ENCODE data around the gene CDIP1. TPM values are rescaled to one million over a fixed set of nuclear protein-coding genes. Genes with fewer than 3 reads are reported as not detected.

CDIP1 gene
- total RNA-seq, 2 donors from 2014 or later = 41.8 to 64.4 TPM

DNA sequence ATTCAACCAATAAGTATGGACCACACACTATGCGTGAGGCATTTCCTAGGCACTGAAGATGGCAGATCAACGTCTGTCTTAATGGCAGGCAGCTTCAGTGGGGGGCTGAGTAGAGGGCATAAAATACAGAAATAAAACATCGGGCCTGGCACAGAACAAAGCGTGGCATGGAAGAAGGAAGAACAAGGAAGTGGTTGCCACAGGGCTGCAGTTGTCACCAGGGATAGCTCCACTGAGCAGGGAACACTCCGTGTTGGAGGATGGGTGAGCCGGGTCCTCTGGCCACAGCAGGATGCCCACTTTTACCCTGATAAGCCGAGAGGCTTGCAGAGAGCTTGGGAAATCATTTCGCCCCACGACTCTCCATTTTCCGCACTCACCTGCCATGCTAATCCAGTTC, 6.3 kb downstream of the CDIP1 start:
- H3K27me3 ChIP-seq (ENCODE audit: control insufficient read depth, insufficient read depth, low read length, poor library complexity, severe bottlenecking) = no peaks in the 10 kb centered on the region
- H3K4me3 Mint-ChIP-seq = no peak overlapping the region
- no peaks in the 10 kb centered on the region for H3K27me3 Mint-ChIP-seq (ENCODE audit: insufficient read depth)

DNA sequence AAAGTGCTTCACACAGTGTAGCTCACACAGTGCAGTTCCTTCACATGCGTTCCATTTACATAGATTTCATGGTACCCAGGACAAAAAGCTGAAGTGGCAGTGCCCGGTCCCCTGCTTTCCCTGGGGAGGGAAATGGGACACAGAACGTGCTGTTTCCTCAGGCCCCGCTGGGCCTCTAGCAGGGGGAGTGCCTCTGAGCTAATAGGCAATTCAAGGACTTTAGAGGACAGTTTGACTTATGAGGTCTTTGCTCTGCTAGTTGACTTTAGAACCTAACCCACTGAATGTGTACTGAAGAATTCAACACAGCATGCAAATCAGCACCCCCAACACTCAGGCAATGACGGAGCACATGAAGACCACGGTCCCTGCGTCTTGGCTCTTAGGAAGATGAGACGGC, 6.8 kb downstream of the CDIP1 start:
- Mint-ChIP-seq H3K36me3 (ENCODE audit: low read depth) (peaks cover 26% of the 10 kb centered on the region), H3K4me1 (peaks cover 15% of the 10 kb centered on the region), H3K9me3 (no peaks in the 10 kb centered on the region), H3K27me3 (ENCODE audit: insufficient read depth) (no peaks in the 10 kb centered on the region), H3K4me3 (no peak overlapping the region), H3K27ac (no peak overlapping the region)
- DNase-seq = no peak
- Histone ChIP-seq H3K27me3 (ENCODE audit: control insufficient read depth, insufficient read depth, low read length, poor library complexity, severe bottlenecking) (no peaks in the 10 kb centered on the region), H3K9ac (ENCODE audit: extremely low read depth, low read length, poor library complexity, severe bottlenecking) (no peak overlapping the region), H3K4me3 (ENCODE audit: low read length) (no peak overlapping the region), H3K36me3 (ENCODE audit: control insufficient read depth, insufficient read depth, low read length) (peaks cover 28% of the 10 kb centered on the region), H3K4me1 (ENCODE audit: control insufficient read depth, insufficient read depth, low read length) (no peaks in the 10 kb centered on the region), H3K9me3 (ENCODE audit: control insufficient read depth, low read length) (no peaks in the 10 kb centered on the region), H3K27ac (ENCODE audit: low read depth, low read length) (no peak overlapping the region)
- TF ChIP-seq, protein P1, sequence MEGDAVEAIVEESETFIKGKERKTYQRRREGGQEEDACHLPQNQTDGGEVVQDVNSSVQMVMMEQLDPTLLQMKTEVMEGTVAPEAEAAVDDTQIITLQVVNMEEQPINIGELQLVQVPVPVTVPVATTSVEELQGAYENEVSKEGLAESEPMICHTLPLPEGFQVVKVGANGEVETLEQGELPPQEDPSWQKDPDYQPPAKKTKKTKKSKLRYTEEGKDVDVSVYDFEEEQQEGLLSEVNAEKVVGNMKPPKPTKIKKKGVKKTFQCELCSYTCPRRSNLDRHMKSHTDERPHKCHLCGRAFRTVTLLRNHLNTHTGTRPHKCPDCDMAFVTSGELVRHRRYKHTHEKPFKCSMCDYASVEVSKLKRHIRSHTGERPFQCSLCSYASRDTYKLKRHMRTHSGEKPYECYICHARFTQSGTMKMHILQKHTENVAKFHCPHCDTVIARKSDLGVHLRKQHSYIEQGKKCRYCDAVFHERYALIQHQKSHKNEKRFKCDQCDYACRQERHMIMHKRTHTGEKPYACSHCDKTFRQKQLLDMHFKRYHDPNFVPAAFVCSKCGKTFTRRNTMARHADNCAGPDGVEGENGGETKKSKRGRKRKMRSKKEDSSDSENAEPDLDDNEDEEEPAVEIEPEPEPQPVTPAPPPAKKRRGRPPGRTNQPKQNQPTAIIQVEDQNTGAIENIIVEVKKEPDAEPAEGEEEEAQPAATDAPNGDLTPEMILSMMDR (conservative IDR thresholded peaks at IDR 0.05) = no peak
- 85 to 95% methylated on average over 8 of the region's 8 CpGs for WGBS, 2 experiments (ENCODE audit: insufficient coverage in 1 of 2, insufficient read length in 1 of 2)

More for the DNA sequence above, 6.3 kb downstream of the CDIP1 start:
- Mint-ChIP-seq H3K9me3 (no peaks in the 10 kb centered on the region), H3K36me3 (ENCODE audit: low read depth) (peaks cover 25% of the 10 kb centered on the region), H3K4me1 (peaks cover 19% of the 10 kb centered on the region), H3K27ac (no peak overlapping the region)
- 96 to 98% methylated on average over 9 to 10 of the region's 10 CpGs for WGBS, 2 experiments (ENCODE audit: insufficient coverage in 1 of 2, insufficient read length in 1 of 2)
- TF ChIP-seq, protein P1 (conservative IDR thresholded peaks at IDR 0.05) = no peak
- Histone ChIP-seq H3K9ac (ENCODE audit: extremely low read depth, low read length, poor library complexity, severe bottlenecking) (no peak overlapping the region), H3K9me3 (ENCODE audit: control insufficient read depth, low read length) (no peaks in the 10 kb centered on the region), H3K36me3 (ENCODE audit: control insufficient read depth, insufficient read depth, low read length) (peaks cover 28% of the 10 kb centered on the region), H3K4me1 (ENCODE audit: control insufficient read depth, insufficient read depth, low read length) (no peaks in the 10 kb centered on the region), H3K4me3 (ENCODE audit: low read length) (no peak overlapping the region), H3K27ac (ENCODE audit: low read depth, low read length) (no peak overlapping the region)
- DNase-seq = no peak

DNA sequence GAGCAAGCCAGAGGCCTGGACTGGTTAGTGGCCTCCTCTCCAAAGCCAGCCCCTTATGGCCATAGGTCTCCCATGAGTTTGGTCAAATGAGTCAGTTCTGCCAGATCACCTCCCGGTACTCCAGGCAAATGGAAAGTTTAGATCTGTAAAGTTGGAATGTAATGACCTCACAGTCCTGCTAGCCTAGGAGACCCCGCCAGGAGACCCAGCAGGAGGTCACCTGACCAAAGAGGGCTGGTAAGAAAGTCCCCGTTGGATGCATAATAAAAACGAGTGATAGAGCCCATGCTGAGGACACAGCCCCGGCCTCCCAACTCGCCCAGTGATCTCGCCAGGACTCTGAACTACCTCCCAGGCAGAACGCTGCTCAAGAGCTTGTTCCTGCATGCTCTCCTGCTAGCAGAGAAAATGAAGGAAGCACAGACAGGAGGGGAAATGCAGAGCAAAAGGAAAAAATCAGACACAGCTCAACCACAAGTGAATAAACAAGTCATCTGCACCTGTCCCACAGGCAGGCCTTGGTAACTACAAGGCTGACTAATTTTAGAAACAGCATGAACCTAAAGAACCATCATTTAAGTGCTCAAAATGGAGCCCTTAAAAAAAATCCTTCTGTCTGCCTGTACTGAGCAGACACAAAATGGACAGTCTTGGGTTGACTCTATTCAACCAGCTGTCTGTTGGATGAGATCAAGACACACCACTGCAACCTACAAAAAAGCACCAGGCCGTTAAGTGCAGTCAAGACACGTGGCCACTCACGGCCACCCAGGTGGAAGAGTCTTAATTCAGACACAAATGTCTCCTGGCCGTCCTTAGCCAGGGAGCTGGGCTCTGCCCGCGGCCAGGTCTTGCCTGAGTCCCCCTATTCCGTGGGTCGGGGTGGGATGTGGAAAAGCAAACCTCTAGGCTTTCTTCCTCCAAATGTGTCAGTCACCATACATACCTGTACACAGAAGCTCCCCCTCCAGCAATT, 9.2 kb downstream of the CDIP1 start:
- TF ChIP-seq, protein P1 (conservative IDR thresholded peaks at IDR 0.05) = peak; percentile 25
- no peaks in the 10 kb centered on the region for H3K27me3 ChIP-seq (ENCODE audit: control insufficient read depth, insufficient read depth, low read length, poor library complexity, severe bottlenecking)
- H3K36me3 Mint-ChIP-seq (ENCODE audit: low read depth) = peaks cover 26% of the 10 kb centered on the region
- H3K27ac Mint-ChIP-seq = peak overlapping the region; percentile 88
- H3K4me1 Mint-ChIP-seq = peaks cover 12% of the 10 kb centered on the region
- H3K9me3 Mint-ChIP-seq = no peaks in the 10 kb centered on the region
- no peak overlapping the region for H3K4me3 ChIP-seq (ENCODE audit: low read length)
- H3K27ac ChIP-seq (ENCODE audit: low read depth, low read length) = no peak overlapping the region
- no peak overlapping the region for H3K9ac ChIP-seq (ENCODE audit: extremely low read depth, low read length, poor library complexity, severe bottlenecking)
- WGBS, 2 experiments (ENCODE audit: insufficient coverage in 1 of 2, insufficient read length in 1 of 2) = 60 to 64% methylated on average over 11 to 16 of the region's 16 CpGs
- no peak overlapping the region for H3K4me3 Mint-ChIP-seq
- H3K9me3 ChIP-seq (ENCODE audit: control insufficient read depth, low read length) = no peaks in the 10 kb centered on the region
- no peaks in the 10 kb centered on the region for H3K4me1 ChIP-seq (ENCODE audit: control insufficient read depth, insufficient read depth, low read length)
- peaks cover 15% of the 10 kb centered on the region for H3K36me3 ChIP-seq (ENCODE audit: control insufficient read depth, insufficient read depth, low read length)
- H3K27me3 Mint-ChIP-seq (ENCODE audit: insufficient read depth) = no peaks in the 10 kb centered on the region
- DNase-seq = peak; percentile 86
